Left kidney (tissue), 2 donors: ENCODE measurements around the gene C1R. TPM values are rescaled to one million over a fixed set of nuclear protein-coding genes. Genes with fewer than 3 reads are reported as not detected.
A peak's percentile ranks its signal among the peaks of the same experiment; 100 is the strongest.
"Not testable (repeated sequence)": the region's sequence is repeated elsewhere in the genome, so short reads cannot be mapped to it uniquely, and the experiment has no call there.

Experiments
- DNase-seq: peaks from one replicate; pipeline ENCODE4 v3.0.0-alpha.2; 2013
- polyA plus RNA-seq: library from polyadenylated mRNA; unstranded; fragments of 120-200 nt; gene quantifications from one replicate; pipeline ENCODE4 v1.2.1, GENCODE V29; 2013; ENCODE audit not compliant: insufficient read length

C1R gene
- polyA plus RNA-seq, 1 donor = 40.5 TPM

DNA sequence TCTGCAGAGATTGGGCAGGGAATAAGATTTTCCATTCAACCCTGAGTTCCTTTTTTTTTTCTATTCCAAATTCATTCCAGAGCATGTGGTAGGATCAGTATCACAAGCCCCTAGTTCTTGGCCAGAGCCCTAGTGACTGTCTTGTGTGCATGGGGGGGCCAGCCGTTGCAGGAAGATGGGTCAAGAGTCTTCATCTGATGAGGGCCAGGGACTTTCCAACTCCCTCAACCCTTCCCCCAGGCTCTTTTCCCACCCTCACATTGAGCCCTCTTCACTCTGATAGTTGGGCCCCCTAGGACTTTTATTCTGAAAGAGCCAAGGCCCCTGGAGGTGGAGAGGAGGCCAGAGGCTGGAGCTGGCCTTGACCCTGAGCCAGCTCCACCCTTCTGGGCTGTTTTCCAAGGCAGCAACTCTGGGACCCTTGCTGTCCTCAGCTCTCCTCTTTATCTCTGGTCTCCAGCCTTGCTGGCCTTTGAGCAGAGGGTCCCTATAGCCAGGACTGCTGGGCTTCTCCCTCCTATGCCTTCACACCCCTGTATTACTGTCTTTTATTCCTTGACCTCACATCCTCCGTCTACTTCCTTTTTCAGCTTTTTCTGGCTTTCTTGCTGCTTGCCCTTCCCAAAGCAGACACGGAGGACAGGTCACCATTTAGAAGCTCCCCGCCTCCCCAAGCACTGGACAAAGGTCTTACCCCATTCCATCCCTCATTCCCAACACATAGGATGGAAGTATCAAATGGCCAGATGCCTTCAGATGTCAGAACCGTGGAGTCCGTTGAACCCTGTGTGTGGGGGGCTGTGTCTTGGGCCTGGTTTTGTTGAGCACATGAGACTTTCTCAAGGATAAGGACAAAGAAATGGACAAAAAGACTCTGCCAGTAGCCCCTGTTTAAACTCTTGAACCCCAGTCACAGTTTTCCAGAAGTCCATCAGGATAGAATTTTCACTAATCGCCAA, 30.8 kb upstream of the C1R start:
- DNase-seq = no peak

DNA sequence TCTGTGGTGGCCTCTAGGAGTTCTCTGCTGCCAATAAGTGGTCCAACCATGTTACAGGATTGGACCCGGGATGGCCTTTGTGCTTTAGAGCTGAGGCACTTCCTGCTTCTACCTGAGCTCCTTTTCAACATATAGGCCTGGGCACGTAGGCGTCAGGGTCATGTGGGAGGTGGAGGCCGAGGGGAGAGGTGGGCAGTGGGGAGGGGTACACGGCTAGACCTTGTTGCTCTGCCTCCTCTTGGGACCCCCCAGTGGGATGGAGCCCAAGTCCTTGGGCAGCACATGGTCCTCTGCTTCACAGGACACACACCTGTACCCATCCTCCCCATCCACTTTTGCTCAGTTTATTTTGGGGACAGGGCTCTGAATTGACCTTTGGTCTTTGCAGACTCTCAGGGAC, 29.1 kb upstream of the C1R start:
- DNase-seq = no peak

DNA sequence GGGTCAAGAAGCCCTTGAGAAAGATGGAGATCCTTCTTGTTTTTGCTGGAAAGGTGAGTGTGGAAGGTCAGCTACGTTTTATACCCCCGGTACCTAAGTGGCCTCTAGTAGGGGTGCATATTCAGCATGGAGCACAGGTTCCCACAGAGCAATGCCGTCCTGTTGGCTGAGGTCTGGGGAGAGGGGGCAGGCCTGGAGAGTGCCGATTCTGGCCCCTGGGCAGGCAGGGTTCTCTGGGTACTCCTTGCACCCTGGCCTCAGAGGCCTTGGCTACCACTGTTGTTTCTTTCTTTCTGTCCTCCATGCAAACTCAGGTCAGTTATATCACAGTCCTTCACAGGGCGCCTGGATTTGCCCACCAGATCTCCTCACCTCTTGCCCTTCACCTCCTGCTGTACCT, 27.9 kb upstream of the C1R start:
- no peak for DNase-seq

DNA sequence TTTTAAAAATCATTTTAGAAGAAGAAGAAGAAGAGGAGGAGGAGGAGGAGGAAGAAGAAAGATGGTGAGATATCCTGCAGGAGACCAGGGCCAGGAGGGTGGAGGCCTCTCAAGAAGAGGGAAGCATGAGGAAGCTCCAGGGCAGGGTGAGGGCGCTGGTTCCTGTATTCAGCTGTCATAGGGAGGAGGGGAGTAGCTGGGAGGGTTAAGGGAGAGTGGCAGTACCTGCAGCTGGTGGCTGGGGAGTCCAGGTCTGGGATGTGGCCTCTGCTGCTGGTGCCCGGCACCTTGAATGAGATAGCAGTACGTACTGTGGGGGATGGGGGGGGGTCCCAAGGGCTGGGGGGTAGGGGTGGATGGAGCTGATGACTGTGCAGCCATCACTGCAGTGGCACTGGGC, 26.6 kb upstream of the C1R start:
- no peak for DNase-seq

DNA sequence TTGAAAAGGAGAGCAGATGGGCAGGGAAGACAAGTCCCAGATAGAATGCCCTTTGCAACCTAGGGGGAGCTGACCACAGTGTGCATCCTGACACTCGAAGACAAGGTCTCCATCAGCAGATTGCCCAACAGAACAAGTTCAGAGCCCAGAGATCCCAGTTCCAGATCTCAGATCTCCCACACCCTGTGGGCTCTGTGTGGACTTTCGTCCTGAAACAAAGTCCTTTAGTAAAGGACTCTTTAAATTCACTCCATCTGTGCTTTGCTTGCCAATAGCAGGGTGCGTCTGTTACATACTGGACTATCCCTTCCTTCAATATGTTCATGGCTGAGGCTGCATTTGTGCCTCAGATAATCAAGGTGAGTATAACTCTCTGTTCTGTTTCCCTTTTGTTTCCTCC, 25.4 kb upstream of the C1R start:
- DNase-seq = no peak

DNA sequence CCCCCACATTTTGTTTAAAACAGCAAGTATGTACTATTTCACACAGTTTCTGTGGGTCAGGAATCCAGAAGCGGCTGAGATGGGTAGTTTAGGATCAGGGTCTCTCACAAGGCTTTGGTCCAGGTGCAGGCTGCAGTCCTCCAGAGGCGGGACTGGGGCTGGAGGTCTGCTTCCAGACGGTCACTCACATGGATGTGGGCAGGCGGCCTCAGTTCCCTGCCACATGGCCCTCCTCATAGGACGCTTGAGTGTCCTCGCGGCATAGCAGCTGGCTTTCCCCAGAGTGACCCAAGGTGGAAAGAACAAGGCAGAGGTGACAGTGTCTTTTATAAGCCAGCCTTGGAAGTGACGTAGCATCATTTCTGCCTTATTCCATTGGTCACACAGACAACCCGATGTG, 24.7 kb upstream of the C1R start:
- no peak for DNase-seq

DNA sequence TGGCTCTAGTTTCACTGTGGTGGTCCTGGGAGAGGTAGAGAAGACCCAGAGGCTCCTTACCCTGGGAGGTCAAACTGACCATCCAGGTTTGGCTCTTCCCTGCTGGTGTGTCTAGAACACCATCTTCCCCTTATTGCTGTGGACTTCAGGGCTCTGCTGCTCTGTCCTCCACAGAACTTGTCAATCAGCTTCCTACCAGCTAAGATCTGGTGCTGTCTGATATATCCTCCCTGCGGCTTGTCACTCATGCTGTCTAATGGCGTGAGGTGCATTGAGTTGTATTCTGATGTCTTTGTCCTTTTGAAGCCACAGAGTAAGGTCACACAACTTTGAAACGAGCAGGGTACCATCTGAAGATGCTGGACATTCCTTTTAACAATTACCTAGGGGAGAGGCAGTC, 24.0 kb upstream of the C1R start:
- no peak for DNase-seq

DNA sequence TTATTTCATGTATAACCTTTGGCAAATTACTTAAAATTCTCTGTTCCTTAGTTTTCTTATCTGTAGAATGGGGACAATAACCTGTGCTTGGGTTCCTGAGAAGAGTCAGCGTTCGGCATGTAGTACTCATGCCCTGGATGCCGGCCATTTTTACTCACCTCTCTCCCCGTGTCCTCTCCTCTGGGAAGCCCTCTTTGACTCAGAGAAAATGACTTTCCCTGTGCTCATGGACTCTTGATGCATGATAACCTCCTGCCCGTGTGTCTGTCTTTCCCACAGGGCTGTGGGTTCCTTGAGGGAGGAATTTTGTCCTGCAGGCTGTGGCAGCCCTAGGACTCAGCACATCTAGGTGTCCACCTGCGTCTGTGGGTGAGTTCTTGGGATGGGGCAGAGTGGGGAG, 22.6 kb upstream of the C1R start:
- DNase-seq = no peak

DNA sequence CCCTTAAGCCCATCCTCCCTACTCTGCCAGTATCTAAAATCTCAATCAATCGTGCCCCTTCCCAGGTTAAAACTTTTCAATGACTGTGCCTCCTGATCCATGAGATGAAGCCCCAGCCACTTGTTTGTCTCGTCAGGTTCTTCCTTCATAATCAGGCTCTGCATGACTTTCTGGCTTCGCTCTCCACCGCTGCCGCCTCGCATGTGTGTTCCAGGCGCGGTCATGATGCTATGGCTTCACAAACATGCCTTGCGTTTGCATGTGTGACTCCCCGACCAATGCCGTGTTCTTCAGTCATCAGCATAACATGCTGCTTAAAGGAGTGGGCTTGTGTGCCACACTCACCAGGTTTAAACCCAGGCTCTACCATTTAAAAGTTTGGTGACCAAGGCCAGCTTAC, 21.8 kb upstream of the C1R start:
- no peak for DNase-seq

DNA sequence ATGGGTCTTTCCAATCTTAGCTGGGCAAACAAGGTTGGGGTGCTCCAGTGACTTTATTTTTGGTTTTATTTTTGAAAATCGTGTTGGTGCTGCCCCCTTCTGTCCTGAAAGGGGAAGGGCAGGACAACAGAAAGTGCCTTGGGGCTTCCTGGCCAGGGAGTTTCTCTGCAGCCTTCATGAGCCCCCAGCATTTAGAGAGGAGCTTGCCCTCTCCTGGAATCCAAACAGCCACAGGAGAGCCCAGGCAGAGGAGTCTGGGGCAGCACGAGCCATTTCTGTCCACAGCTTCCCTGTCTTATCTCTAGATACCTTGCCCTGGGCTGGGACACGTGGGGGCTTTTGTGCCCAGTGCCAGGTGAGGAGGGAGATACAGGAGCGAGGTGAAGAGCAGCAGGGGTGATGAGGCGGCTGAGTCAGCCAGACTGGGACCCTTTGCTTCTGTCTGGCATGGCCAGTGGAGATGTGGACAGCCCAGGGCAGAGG, 21.2 kb upstream of the C1R start:
- DNase-seq = no peak

DNA sequence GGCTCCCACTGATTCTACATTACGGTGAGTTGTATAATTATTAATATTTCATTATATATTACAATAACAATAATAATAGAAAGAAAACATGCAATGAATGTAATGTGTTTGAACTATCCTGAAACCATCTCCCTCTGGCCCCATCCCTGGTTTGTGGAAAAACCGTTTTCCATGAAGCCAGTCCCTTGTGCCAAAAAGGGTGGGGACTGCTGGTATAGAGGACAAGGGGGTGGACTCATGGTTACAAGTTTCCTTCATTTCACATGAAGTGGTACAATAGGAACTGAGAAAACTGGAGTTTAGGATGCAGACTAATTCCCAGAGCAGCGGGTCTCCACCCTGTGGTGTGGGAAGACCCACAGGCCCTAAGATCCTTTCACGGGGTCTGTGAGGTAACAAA, 19.8 kb upstream of the C1R start:
- no peak for DNase-seq

DNA sequence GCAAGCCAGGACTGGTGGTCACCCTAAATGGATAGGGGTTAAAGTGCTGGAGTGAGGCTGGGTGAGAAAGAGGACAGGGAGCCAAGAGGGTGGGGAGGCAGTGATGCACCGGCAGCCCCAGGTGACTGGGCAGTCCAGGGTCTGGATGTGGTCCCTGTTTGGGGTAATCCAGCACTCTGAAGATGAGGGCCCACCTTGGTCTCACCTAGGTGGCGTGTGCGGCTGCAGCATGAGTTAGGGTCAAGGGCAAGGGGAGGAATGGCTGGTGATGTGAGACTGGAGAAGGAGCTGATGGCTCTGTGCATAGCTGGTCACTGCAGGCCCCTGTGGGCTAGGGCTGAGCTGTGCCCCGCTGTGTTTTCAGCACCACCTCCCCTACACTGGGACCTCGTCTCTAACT, 18.4 kb upstream of the C1R start:
- no peak for DNase-seq

DNA sequence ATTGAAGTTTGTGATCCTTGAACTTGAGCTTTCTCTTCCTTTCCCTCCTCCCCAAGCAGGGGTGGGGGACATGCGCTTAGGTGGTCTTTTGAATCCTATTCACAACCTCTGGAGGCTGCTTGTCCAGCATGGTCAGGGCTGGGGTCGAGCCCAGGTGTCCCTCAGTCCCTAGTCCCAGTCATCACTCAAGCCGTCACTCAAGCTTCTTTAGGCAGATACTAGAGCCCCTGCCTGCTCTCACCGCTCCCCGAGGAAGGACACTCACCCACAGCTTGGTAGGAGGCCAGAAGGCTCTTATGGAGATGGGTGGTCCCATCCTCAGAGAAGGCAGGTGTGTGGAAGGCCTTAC, 17.3 kb upstream of the C1R start:
- DNase-seq = no peak

DNA sequence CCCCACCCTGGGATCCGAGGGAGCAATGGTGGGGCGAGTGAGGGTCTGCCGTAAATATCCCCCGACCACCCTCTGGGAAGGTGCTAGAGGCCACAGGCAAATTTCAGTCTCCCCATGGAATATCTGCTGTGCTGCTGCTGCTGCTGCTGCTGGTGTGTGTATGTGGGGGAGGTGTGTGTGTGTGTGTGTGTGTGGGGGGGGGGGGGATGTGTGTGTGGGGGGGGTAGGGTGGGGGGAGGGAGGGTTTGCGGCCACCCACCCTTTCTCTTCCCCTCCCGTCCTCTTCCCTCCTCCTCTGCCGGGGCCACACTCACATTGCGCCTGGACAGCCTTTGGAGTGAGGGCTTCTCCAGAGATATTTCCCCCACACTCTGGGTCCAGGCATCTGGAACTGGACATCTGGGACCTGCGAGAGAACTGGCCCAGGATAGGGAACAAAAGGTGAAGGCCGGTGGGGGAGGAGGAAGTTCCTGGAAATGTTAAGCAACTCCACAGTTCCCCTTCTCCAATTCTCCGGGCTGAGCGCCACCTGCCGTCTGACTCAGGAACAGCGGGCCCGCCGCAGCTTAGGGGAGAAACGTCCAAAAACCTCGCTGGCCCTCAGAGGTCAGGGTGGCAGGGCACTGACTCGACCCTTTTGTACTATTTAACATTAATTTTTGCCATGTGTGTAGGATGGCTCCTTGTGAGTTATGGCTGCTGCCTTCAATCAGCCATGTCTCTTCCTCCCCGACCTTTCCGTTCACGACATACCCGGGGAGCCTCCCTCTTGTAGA, 16.7 kb upstream of the C1R start, which contains the start of gene C1RL:
TSS of gene C1RL (minus strand) at position 419 of the 776 bp plus-strand sequence. CDS start at position 385, 34 bp downstream.
- DNase-seq = peak; percentile 87

DNA sequence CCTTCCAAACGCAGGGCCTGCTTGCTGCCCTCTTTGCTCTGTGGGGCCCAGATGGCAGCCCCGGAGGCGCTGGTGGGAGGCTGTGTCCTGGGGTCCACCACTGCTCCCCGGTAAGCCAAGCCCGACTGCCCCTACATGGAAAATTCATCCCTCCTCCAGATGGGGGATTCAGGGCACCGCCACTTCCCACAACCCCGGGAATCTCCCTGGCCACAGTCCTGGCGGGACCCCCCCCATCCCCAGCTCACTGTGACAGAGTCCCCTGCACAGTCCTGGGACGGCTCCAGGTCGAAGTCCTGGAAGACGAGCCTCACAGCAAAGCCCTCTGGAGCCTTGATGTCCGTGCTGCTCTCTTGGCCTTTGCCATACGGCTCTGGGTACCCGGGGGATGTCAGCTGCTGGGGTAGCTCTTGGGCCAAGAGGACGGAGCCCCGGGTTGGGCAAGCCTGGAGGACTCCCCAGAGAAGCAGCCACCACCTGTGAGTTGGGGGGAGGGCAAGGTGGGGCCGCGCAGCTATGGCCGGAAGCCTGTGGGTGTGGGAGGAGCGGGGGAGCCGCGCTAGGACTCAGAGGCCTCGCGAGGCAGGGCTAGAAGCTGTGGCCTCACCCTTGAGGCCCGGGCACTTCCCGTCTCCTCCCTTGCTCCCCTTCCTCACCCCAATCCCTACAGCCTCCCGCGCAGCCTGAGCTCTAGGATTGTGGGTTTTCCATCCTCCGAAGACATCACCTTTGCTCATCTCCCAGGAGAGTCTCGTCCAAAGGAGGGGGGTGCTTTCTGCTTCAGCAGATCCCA, 16.0 kb upstream of the C1R start:
- DNase-seq = no peak

DNA sequence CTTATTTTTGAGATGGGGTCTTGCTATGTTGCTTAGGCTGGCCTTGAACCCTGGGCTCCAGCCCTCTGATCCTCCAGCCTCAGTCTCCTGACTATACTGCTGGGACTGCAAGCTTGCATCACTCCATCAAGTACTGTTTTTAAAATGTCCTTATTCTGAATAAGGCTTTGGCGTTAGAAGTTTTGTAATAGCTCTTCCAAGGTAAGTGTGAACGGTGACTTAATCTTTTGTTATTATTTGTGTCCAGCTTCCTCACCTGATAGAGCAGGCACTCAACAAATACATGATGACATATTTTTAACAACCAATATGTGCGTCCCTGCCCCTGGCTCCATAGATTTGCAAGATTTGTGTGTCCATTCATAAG, 15.4 kb upstream of the C1R start:
- no peak for DNase-seq

DNA sequence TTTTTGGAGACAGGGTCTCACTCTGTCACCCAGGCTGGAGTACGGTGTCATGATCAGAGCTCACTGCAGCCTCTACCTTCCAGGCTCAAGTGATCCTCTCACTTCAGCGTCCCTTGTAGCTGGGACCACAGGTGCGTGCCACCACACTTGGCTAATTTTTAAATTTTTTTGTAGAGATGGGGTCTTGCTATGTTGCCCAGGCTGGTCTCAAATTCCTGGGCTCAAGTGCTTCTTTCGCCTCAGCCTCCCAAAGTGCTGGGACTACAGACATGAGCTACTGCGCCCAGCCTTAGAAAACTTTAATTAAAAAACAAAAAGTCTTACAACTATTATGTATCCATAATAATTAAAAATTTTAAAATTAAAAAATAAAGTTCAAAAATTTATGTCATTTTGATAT, 14.9 kb upstream of the C1R start:
- DNase-seq = not testable (repeated sequence)

DNA sequence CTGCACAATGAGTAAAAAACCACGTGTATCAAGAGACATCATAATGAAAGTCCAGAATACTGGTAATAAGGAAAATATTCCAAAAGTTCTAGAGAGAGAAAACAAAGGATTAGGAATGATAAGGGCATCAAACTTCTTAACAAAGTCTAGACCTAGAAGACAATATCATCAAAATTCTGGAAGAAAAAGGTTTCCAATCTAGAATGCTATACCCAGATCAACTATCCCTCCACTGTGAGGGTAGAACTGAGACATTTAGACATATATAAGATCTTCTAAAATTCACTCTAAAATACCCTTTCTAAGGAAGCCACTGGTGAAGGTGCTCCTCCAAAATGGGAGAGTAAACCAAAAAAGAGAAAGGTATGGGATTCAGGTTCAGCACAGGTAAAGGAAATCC, 13.8 kb upstream of the C1R start:
- no peak for DNase-seq

DNA sequence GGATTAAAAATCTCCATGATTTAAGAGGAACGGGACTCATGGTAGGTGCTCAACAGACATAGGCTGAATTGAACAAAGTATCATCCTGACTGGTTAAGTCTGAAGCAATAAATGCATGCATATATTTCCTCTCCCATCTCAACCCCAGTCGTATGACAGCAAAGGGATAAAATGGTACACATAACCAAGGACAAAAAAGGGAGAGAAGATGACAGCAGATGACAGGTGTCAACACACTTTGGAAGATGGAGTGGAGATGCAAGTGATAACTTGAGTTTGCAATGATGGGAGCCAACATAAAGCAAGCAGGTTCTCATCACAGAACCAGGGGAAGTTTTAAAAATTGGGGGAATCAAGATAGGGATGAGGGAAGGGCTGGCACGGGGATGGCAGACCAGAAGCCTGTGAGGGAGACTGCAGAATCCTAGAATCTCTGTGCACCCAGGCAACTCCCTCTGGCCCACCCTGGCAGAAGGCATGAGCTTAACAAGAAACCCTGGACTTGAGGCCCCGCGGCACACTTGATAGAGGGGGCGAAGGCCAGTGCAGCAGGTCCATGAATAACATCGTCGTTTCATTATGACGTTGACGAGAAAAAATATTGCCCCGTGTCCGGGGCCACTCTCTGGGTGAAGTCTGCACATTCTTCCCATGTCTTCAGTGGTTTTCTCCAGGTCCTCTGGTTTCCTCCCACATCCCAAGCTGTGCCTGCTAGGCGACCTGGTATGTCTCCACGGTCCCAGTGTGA, 11.8 kb upstream of the C1R start:
- no peak for DNase-seq

DNA sequence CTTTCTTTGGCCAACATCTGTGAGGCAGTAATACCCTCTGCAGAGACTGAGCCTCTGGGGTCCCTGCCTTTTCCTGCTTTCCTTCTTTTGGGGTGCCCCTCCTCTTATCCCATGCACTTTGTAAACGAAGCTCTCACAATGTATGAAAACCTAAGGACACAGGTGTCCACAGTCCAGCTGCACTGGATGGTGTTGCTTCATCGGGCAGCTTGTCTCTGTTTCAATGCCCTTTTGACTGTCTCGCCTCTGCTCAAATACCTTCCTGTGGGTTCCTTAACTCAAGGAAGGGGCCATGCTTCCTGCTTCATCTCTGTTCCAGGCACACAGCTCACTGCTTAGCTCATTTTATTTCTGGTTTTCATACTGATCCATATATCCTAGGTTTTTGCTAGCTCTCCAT, 10.3 kb upstream of the C1R start:
- DNase-seq = no peak

DNA sequence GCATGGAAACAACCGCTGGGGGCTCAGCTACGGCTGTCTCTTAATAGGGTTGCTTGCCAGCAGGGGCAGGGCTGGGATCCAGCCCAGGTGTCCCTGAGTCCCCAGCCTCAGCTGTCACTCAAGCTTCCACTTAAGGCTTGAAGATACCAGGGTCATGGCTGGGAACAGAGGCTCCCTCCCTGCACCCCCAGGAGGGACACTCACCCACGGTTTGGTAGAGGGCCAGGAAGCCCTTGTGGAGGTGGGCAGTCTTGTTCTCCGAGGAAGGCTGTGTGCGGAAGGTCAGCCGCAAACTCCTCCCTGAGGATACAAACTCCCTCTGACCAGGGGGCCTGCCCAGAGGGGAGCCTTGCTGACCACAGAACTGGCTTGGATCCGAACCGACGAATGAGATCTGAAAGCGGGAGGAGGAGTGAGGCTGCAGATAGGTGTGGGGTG, 9.5 kb upstream of the C1R start:
- no peak for DNase-seq
